Adrenal gland (tissue), 12 donors: ENCODE results near the gene STAMBPL1. TPM values are rescaled to one million over a fixed set of nuclear protein-coding genes. Genes with fewer than 3 reads are reported as not detected.

Source experiments
- DNase-seq, 7 donors: peaks; one replicate each; pipeline ENCODE4 v3.0.0-alpha.2; 2019 to 2020
- H3K27ac ChIP-seq, 5 donors: fragments of 200-600 bp; sonication (generic) in 4 of 5; 1 replicate in 3 of 5; 2 replicates in 2 of 5; pipeline versions ENCODE4 v1.5.1 to v1.8.0; 2016 to 2020; ENCODE audit warnings: mild to moderate bottlenecking in 1 of 5
- H3K27me3 ChIP-seq: fragments of 200-600 bp; 2 replicates; pipeline ENCODE4 v1.8.0; 2021
- H3K36me3 ChIP-seq, 2 donors: fragments of 200-600 bp; replicated peaks in 1 of 2; 1 replicate in 1 of 2; 2 replicates in 1 of 2; pipeline versions ENCODE4 v1.5.1 to v1.8.0; 2018 to 2022
- H3K4me1 ChIP-seq, 2 donors: fragments of 200-600 bp; replicated peaks in 1 of 2; 1 replicate in 1 of 2; 2 replicates in 1 of 2; pipeline versions ENCODE4 v1.5.1 to v1.8.0; 2018 to 2021
- H3K4me3 ChIP-seq, 4 donors: fragments of 200-600 bp; sonication (generic) in 3 of 4; one replicate each; pipeline ENCODE4 v1.5.1; 2016 to 2018
- H3K9me3 ChIP-seq, 3 donors: fragments of 200-600 bp; sonication (generic) in 1 of 3; replicated peaks in 1 of 3; 1 replicate in 2 of 3; 2 replicates in 1 of 3; pipeline versions ENCODE4 v1.5.1 to v1.8.0; 2016 to 2021
- POLR2A ChIP-seq, 2 donors: fragments of 450-650 bp; IDR thresholded peaks; one replicate each; pipeline ENCODE4 v1.6.1; 2017; ENCODE audit warnings: antibody characterized with exemption in 2 of 2, mild to moderate bottlenecking in 2 of 2, moderate library complexity in 1 of 2
- WGBS, 4 donors: extraction: QIAGEN DNeasy Blood & Tissue Kit in 2 of 4; methylation state at CpG; one replicate each; pipeline versions ENCODE4 v1.1.5 to v1.1.7; 2013 to 2017; 5-methylcytosine and 5-hydroxymethylcytosine counted together
- intact Hi-C, 2 donors: fragments of 100-400 bp; cut with DNase I; formaldehyde crosslinking; loops; one replicate each; pipeline versions ENCODE4 v1.14.1 to v1.15.0; 2022 to 2023
- polyA plus RNA-seq, 3 donors: library from polyadenylated mRNA; stranded (reverse); fragments of 200-250 nt in 2 of 3; fragments of 350-450 nt in 1 of 3; fragmentation: Illumina TruSeq in 1 of 3; extraction: RNeasy Lipid Tissue Mini Kit (QIAGEN cat#74804) in 1 of 3; gene quantifications; one replicate each; pipeline ENCODE4 v1.2.3, GENCODE V29; 2013 to 2014
- total RNA-seq, 9 donors: library from RNA; depleted of rRNA in 4 of 9; stranded (reverse); fragments of >200 nt in 4 of 9; fragments of 120-200 nt in 1 of 9; fragmentation: NEBNext Ultra II Directional in 1 of 9; extraction: Animal tissue kit (Norgen Biotek cat#: 25700) in 1 of 9; gene quantifications; one replicate each; pipeline versions ENCODE4 v1.1.0 to v1.2.4, GENCODE V29; 2013 to 2023
- TF ChIP-seq, protein P1 (sequence below), 6 experiments: fragments of 450-650 bp in 4 of 6; fragments of 200-600 bp in 2 of 6; sonication (generic) in 1 of 6; IDR thresholded peaks; 1 replicate in 5 of 6; 2 replicates in 1 of 6; pipeline versions ENCODE4 v1.5.1 to v1.8.0; 2016 to 2021; ENCODE audit warnings: antibody characterized with exemption in 6 of 6, mild to moderate bottlenecking in 2 of 6, moderate library complexity in 1 of 6
- donor health status: healthy with polysubstance abuse.
- donor health status: Bipolar disorder and iron deficiency.
- donor health status: DM: yes; HTN: yes; CAD: no.
- donor health status: DM: no; HTN: no; CAD: no.
- donor health status: DM: no; HTN: no; CAD: no.
- donor health status: DM: yes; HTN: yes; CAD: no.

STAMBPL1 gene
- total and polyA plus RNA-seq, 12 donors: 11.0 to 108 (median 49.5) TPM

DNA sequence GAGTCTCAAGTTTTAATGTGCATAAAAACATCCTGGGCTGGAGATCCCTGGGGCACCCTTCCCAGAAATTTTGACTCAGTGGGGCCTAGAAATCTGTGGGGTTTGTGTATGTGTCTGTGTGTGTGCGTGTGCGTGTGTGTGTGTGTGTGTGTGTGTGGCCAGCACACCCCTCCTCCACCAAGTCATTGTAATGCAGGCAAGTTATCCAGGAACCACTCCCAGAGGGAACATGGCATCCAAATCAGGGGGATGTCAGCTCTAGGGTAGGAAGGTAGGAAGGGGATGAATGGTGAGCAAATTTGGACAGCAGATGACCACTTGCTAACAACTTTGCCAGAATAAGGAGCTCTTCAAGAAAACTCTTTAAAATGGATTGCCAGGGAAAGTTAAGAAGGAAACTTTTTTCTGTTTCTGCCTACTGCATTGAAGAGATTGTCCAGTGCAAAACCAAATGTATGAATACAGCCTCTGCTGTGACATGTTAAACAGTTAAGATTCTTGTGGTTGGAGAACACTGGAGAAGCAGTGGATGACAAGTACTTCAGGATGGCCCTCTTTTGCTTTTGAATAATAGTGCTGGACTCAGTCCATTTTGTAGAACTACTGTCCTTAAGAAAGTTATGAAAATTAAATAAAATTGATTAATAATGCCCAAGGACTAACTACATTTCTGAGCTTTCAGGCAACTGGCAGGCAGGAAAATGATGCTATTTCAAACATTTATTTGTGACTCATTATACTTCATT lies 12.3 kb downstream of the STAMBPL1 start:
- no peaks in the 10 kb centered on the region for H3K27me3 ChIP-seq
- no peak for DNase-seq
- no peaks in the 10 kb centered on the region for H3K36me3 ChIP-seq
- no peak overlapping the region for H3K4me3 ChIP-seq
- TF ChIP-seq, protein P1, sequence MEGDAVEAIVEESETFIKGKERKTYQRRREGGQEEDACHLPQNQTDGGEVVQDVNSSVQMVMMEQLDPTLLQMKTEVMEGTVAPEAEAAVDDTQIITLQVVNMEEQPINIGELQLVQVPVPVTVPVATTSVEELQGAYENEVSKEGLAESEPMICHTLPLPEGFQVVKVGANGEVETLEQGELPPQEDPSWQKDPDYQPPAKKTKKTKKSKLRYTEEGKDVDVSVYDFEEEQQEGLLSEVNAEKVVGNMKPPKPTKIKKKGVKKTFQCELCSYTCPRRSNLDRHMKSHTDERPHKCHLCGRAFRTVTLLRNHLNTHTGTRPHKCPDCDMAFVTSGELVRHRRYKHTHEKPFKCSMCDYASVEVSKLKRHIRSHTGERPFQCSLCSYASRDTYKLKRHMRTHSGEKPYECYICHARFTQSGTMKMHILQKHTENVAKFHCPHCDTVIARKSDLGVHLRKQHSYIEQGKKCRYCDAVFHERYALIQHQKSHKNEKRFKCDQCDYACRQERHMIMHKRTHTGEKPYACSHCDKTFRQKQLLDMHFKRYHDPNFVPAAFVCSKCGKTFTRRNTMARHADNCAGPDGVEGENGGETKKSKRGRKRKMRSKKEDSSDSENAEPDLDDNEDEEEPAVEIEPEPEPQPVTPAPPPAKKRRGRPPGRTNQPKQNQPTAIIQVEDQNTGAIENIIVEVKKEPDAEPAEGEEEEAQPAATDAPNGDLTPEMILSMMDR (IDR thresholded peaks at IDR 0.05): no peak
- no peak for TF ChIP-seq POLR2A (IDR thresholded peaks at IDR 0.05)
- peaks cover 30 to 82% of the 10 kb centered on the region in 2 donors for H3K4me1 ChIP-seq
- intact Hi-C loops: no loop called here
- no peaks in the 10 kb centered on the region for H3K9me3 ChIP-seq
- WGBS, 4 donors: 71 to 90% (median 82%) methylated on average over 2 of the region's 2 CpGs
- H3K27ac ChIP-seq: peak overlapping the region in 3 of 5 donors; percentile 76 to 89 (median 80)

DNA sequence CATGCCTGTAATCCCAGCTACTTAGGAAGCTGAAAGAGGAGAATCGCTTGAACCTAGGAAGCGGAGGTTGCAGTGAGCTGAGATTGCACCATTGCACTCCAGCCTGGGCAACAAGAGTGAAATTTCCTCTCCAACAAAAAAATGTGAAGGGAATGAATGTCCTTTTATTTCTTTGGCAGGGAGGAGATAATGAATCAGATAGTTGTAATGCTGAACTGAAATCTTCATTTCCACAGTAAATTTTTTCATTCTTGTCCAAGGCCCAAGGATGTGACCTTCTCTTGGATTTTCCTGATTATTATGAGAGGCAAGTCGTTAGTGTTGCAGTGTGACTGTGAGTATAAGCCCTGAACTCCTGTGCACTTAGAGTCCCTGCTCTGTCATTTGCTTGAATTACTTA lies 13.6 kb downstream of the STAMBPL1 start:
- H3K36me3 ChIP-seq: no peaks in the 10 kb centered on the region
- DNase-seq: peak in 5 of 7 donors; percentile 28 to 57 (median 43)
- intact Hi-C loops: no loop called here
- no peaks in the 10 kb centered on the region for H3K9me3 ChIP-seq
- H3K27ac ChIP-seq: peak overlapping the region in 4 of 5 donors; percentile 19 to 89 (median 78)
- H3K4me3 ChIP-seq: peak overlapping the region in 1 of 4 donors; percentile 7
- H3K27me3 ChIP-seq: no peaks in the 10 kb centered on the region
- TF ChIP-seq POLR2A (IDR thresholded peaks at IDR 0.05): peak in 1 of 2 donors; percentile 53
- TF ChIP-seq, protein P1 (IDR thresholded peaks at IDR 0.05): no peak
- peaks cover 30 to 82% of the 10 kb centered on the region in 2 donors for H3K4me1 ChIP-seq
- WGBS, 4 donors: 15 to 44% (median 28%) methylated on average over 3 of the region's 3 CpGs

DNA sequence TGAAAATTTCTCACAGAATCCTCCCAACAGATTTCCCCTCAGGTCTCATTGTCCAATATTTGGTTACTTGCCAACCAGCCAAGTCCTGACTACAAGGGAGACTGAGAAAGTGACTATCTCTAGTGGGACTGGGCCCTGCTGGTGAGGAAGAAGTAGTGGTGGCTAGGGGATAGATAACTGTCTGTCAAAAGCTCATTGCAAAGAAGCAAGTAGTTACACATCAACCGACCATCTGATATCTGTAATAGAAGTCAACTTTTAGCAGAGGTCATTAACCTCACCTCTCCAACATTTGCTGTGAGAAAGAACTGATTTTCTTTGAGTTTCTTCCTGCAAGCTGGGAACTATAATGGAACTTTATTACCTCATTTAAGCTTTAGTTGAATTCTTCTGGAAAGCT lies 15.2 kb downstream of the STAMBPL1 start:
- no peak for DNase-seq
- Histone ChIP-seq H3K27me3 (no peaks in the 10 kb centered on the region), H3K36me3 (no peaks in the 10 kb centered on the region), H3K27ac (peak overlapping the region in 3 of 5 donors; percentile 7 to 80 (median 45)), H3K9me3 (no peaks in the 10 kb centered on the region), H3K4me1 (peaks cover 30 to 72% of the 10 kb centered on the region in 2 donors), H3K4me3 (no peak overlapping the region)
- WGBS, 4 donors: 45 to 50% (median 48%) methylated on average over 1 of the region's 1 CpG
- intact Hi-C loops: no loop called here
- TF ChIP-seq, protein P1 (IDR thresholded peaks at IDR 0.05): no peak
- no peak for TF ChIP-seq POLR2A (IDR thresholded peaks at IDR 0.05)

DNA sequence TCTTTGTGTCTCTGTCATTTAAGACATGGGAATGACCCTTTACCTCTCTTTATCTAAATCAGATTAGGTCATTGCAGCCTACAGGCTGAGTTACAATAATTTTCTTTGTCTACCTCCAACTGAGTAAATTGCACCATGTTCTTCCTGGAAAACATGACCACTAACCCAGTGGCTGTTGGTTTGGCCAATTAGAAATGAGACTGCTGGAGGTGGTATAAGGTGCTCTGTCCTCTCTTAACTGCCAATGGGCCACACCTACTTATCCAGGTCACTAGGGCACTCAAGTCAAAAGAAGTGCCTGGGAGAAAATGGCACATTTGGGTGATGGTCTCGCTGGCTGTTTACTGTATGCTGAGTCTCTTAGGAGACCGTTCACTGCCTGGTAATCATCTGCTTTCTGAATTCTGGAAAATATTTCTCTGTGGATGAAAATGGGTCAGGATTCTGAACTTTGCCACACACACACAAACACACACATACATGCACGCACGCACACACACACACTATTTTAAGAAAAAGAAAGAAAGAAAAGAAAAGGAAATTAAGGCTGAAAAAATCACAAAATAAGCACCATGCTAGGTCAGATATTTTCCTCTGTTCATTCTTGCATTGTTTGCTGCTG lies 16.4 kb downstream of the STAMBPL1 start:
- Histone ChIP-seq H3K4me1 (peaks cover 35 to 84% of the 10 kb centered on the region in 2 donors), H3K36me3 (no peaks in the 10 kb centered on the region), H3K9me3 (no peaks in the 10 kb centered on the region), H3K4me3 (no peak overlapping the region), H3K27ac (peak overlapping the region in 4 of 5 donors; percentile 71 to 85 (median 76)), H3K27me3 (no peaks in the 10 kb centered on the region)
- TF ChIP-seq, protein P1 (IDR thresholded peaks at IDR 0.05): no peak
- TF ChIP-seq POLR2A (IDR thresholded peaks at IDR 0.05): no peak
- intact Hi-C loops: no loop called here
- DNase-seq: no peak
- WGBS, 4 donors: 53 to 74% (median 71%) methylated on average over 4 of the region's 4 CpGs
